GM12874 (cell line): ENCODE data around the gene IL15.

Source experiments
- TF ChIP-seq, protein P1 (sequence below): IDR thresholded peaks from 2 replicates; pipeline ENCODE4 v1.5.1; 2011; ENCODE audit warnings: low read depth, mild to moderate bottlenecking, control low read depth, low read length, moderate library complexity; ENCODE audit not compliant: insufficient read depth

The IL15 gene

DNA sequence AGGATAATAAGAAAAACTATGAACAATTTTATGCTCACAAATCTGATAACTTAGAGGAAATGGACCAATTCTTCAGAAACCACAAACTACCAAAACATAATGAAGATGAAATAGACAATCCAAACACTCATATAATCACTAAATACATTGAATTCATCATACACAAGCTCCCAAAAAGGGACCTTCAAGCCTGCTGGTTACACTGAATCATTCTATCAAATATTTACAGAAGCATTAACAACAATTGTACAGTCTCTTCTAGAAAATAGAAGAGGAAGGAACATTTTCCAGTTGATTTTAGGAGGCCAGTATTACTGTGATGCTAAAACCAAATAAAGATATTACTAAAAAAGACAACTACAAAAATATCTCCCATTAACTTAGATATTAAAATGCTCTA lies 88.3 kb downstream of the IL15 start:
- TF ChIP-seq, protein P1, sequence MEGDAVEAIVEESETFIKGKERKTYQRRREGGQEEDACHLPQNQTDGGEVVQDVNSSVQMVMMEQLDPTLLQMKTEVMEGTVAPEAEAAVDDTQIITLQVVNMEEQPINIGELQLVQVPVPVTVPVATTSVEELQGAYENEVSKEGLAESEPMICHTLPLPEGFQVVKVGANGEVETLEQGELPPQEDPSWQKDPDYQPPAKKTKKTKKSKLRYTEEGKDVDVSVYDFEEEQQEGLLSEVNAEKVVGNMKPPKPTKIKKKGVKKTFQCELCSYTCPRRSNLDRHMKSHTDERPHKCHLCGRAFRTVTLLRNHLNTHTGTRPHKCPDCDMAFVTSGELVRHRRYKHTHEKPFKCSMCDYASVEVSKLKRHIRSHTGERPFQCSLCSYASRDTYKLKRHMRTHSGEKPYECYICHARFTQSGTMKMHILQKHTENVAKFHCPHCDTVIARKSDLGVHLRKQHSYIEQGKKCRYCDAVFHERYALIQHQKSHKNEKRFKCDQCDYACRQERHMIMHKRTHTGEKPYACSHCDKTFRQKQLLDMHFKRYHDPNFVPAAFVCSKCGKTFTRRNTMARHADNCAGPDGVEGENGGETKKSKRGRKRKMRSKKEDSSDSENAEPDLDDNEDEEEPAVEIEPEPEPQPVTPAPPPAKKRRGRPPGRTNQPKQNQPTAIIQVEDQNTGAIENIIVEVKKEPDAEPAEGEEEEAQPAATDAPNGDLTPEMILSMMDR = no peak

DNA sequence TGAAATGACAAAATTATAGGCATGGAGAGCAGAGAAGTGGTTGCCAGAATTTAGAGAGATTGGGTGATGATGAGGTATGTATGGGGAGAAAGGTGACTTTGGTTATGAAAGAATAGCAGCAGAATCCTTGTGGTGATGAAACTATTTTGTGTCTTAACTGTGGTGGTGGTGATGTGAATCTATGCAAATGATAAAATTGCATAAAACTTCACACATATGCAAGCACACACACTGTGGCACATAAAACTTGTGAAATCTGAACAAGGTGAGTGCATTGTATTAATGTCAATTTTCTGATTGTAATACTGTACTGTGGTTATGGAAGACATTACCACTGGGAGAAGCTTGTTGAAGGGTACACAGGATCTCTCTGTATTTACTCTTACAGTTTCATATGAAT lies 91.0 kb downstream of the IL15 start:
- TF ChIP-seq, protein P1 = no peak

DNA sequence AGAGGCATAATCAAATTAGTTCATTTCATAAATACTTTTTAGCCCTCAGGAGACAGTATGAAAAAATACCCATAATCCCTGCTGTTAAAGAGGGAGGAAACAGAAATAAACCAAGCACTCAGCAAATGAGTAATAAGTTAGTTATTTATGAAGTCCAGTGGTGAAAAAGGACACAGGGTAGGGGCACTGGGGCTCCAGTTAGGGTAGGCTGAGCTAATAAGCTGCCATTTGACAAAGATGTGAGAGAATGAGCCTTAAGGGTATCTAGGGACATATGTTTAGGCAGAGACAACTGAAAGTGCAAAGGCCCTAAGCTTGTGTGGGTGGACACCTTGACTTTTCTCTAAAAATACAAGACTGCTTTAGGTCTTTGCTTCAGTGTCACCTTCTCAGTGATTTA lies 94.4 kb downstream of the IL15 start:
- TF ChIP-seq, protein P1 = no peak

DNA sequence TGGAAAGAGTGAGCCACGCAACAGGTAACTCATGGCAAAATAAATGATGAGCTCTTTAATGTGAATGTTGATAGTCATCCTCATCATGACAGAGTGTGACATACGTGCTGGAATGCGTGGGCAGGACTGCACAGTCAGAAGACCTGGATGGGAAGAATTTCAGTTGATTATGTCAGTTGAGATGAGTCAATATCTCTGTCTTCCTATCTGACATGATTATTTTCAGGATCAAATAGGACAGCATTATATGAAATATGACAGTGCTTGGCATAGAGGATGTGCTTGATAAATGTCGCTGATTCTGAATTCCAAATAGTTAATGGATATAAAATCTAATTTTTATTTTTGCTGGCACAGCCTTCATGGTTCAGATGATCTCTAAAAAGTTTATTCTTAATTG lies 95.1 kb downstream of the IL15 start:
- TF ChIP-seq, protein P1 = no peak

DNA sequence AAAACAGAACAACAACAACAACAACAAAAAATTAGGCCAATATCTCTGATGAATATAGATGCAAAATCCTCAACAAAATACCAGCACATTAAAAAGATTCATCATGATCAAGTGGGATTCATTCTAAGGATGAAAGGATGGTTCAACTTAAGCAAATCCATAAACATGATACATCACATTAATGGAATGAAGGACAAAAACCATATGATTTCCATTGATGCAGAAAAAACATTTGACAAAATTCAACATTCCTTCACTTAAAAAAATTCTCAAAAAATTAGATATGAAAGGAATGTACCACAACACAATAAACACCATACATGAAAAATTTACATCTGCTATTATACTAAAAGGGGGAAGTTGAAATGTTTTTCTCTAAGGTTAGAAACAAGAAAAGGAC lies 103.3 kb downstream of the IL15 start:
- TF ChIP-seq, protein P1 = no peak

DNA sequence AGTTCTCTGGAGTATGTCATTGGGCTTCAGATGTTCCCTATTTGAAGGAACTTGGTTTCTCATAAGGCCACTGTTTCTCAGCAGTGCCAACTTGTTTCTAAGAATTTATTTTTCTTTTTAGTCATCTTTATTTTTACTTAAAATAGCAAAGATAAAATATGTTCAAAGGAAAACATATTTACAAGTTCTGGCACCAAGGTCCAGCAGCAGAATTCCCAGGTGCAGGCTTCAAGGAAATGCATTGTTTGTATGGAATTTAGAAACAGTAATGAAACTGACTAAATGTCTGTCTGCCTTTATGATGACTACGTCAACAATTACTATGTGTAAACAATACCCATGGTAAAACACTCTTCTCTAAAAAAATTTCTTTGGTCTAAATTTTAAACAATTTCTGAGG lies 109.6 kb downstream of the IL15 start:
- TF ChIP-seq, protein P1 = no peak

DNA sequence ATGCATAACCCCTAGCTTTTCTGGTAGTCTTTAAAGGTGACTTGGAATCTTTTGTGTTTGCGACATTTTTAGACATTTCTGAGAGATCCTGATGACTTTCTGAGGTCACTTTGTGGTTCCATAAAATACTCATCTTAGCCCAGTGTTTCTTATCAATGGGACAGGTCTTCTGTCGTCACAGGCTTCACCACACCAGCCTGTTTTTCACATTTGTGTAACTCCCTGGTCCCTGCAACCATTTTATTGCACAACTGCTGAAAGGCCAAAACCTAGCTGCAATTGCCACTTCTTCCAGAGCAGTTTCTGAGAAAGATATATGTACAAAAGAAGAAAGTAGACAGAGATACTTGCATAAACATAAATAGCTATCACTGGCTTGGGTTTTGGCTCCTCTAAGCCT lies 120.9 kb downstream of the IL15 start:
- TF ChIP-seq, protein P1 = no peak
